Mesenchymal stem cell (in vitro differentiated cells and primary cell): Measurements from ENCODE around the gene ZNF329.

ENCODE experiments used
- DNase-seq: peaks from one replicate; pipeline ENCODE4 v3.0.0-alpha.2; 2013
- H2AFZ ChIP-seq: one replicate; pipeline ENCODE4 v1.6.1; 2013; ENCODE audit warnings: low read depth, mild to moderate bottlenecking, control low read depth, inconsistent platforms, low read length, moderate library complexity
- H2AK5ac ChIP-seq: 2 replicates; pipeline ENCODE4 v1.6.1; 2013; ENCODE audit warnings: low read length, moderate library complexity, mild to moderate bottlenecking, inconsistent platforms; ENCODE audit not compliant: severe bottlenecking
- H2BK120ac ChIP-seq: one replicate; pipeline ENCODE4 v1.6.1; 2013; ENCODE audit warnings: low read depth, mild to moderate bottlenecking, inconsistent platforms, low read length, moderate library complexity
- H2BK12ac ChIP-seq, 2 experiments: one replicate each; pipeline ENCODE4 v1.6.1; 2013; ENCODE audit warnings: inconsistent platforms in 2 of 2, low read length in 2 of 2, mild to moderate bottlenecking in 2 of 2, moderate library complexity in 2 of 2, control low read depth in 1 of 2
- H2BK15ac ChIP-seq: one replicate; pipeline ENCODE4 v1.6.1; 2013; ENCODE audit warnings: mild to moderate bottlenecking, low read depth, inconsistent platforms; ENCODE audit not compliant: poor library complexity, severe bottlenecking
- H2BK5ac ChIP-seq: 2 replicates; pipeline ENCODE4 v1.6.1; 2013; ENCODE audit warnings: low read depth, mild to moderate bottlenecking, low read length, control low read depth, inconsistent platforms; ENCODE audit not compliant: poor library complexity, severe bottlenecking
- H3K14ac ChIP-seq, 2 experiments: one replicate each; pipeline ENCODE4 v1.6.1; 2013; ENCODE audit warnings: inconsistent platforms in 2 of 2, low read length in 2 of 2, control low read depth in 1 of 2, mild to moderate bottlenecking in 1 of 2, moderate library complexity in 1 of 2
- H3K18ac ChIP-seq, 2 experiments: one replicate each; pipeline ENCODE4 v1.6.1; 2013; ENCODE audit warnings: inconsistent platforms in 2 of 2, low read length in 2 of 2, control low read depth in 1 of 2, low read depth in 1 of 2, mild to moderate bottlenecking in 1 of 2
- H3K23ac ChIP-seq, 2 experiments: one replicate each; pipeline ENCODE4 v1.6.1; 2013; ENCODE audit warnings: inconsistent platforms in 2 of 2, low read length in 2 of 2, mild to moderate bottlenecking in 2 of 2, moderate library complexity in 2 of 2, control low read depth in 1 of 2
- H3K27ac ChIP-seq: 2 replicates; pipeline ENCODE4 v1.5.1; 2013; ENCODE audit warnings: mild to moderate bottlenecking, moderate library complexity, low read length, control low read depth, inconsistent platforms; ENCODE audit not compliant: poor library complexity, severe bottlenecking
- H3K27me3 ChIP-seq, 2 experiments: 2 replicates each; pipeline versions ENCODE4 v1.6.1 to v1.7.0; 2013; ENCODE audit warnings: low read length in 2 of 2, mild to moderate bottlenecking in 2 of 2, moderate library complexity in 2 of 2, control low read depth in 1 of 2, inconsistent platforms in 1 of 2; ENCODE audit not compliant: control insufficient read depth in 1 of 2, insufficient read depth in 1 of 2
- H3K36me3 ChIP-seq, 2 experiments: 2 replicates each; pipeline versions ENCODE4 v1.6.1 to v1.7.0; 2013; ENCODE audit warnings: low read length in 2 of 2, control low read depth in 1 of 2, inconsistent platforms in 1 of 2, low read depth in 1 of 2, mild to moderate bottlenecking in 1 of 2; ENCODE audit not compliant: insufficient read depth in 2 of 2, control insufficient read depth in 1 of 2
- H3K4ac ChIP-seq, 2 experiments: one replicate each; pipeline ENCODE4 v1.6.1; 2013; ENCODE audit warnings: inconsistent platforms in 2 of 2, low read length in 2 of 2, mild to moderate bottlenecking in 2 of 2, moderate library complexity in 2 of 2, control low read depth in 1 of 2, low read depth in 1 of 2
- H3K4me1 ChIP-seq: 2 replicates; pipeline ENCODE4 v1.6.1; 2013; ENCODE audit warnings: low read depth, low read length, control low read depth; ENCODE audit not compliant: control insufficient read depth, insufficient read depth
- H3K4me2 ChIP-seq: 2 replicates; pipeline ENCODE4 v1.6.1; 2013; ENCODE audit warnings: low read length, mild to moderate bottlenecking, inconsistent platforms; ENCODE audit not compliant: poor library complexity, severe bottlenecking
- H3K4me3 ChIP-seq, 2 experiments: 2 replicates each; pipeline versions ENCODE4 v1.5.1 to v1.7.0; 2013; ENCODE audit warnings: low read length in 2 of 2, mild to moderate bottlenecking in 2 of 2, control low read depth in 1 of 2, low read depth in 1 of 2; ENCODE audit not compliant: insufficient read depth in 1 of 2
- H3K79me1 ChIP-seq: replicated peaks from 2 replicates; pipeline ENCODE4 v1.6.1; 2013; ENCODE audit warnings: mild to moderate bottlenecking, control low read depth, low read length, inconsistent platforms; ENCODE audit not compliant: poor library complexity, severe bottlenecking
- H3K9ac ChIP-seq: 2 replicates; pipeline ENCODE4 v1.7.0; 2013; ENCODE audit warnings: mild to moderate bottlenecking, low read length, moderate library complexity
- H3K9me3 ChIP-seq: 2 replicates; pipeline ENCODE4 v1.7.0; 2013; ENCODE audit warnings: mild to moderate bottlenecking, low read length; ENCODE audit not compliant: control insufficient read depth
- H4K8ac ChIP-seq: one replicate; pipeline ENCODE4 v1.6.1; 2013; ENCODE audit warnings: inconsistent platforms, mild to moderate bottlenecking, low read length, moderate library complexity
- H4K91ac ChIP-seq: one replicate; pipeline ENCODE4 v1.6.1; 2013; ENCODE audit warnings: mild to moderate bottlenecking, low read length, inconsistent platforms
- WGBS: methylation state at CpG from one replicate; pipeline ENCODE4 v1.1.7; 2013; ENCODE audit warnings: mixed read lengths; 5-methylcytosine and 5-hydroxymethylcytosine counted together

The ZNF329 gene

DNA sequence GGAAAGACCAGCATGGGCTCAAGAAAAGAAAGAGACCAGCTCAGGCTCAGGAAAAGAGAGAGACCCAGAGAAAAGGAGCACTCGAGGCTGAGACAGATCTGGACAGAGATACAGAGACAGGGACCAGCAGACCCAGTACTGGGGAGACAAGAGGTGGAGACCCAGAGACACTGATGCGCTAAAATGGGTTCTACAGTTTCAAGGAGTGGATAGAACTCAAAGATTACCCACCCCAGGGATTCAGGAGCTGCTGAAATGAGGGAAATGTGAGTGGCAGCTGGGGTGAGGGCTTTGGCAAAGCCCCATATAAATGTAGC lies 51.9 kb downstream of the ZNF329 start:
- H3K14ac ChIP-seq = no peak overlapping the region
- H2BK15ac ChIP-seq = no peak overlapping the region
- no peak overlapping the region for H3K23ac ChIP-seq
- H3K9me3 ChIP-seq = peaks cover 61% of the 10 kb centered on the region
- H2BK120ac ChIP-seq = no peak overlapping the region
- H2BK5ac ChIP-seq = no peak overlapping the region
- no peak overlapping the region for H2BK12ac ChIP-seq
- no peak for DNase-seq
- no peak overlapping the region for H3K4ac ChIP-seq
- H2AFZ ChIP-seq = no peak overlapping the region
- peaks cover 0 to 25% of the 10 kb centered on the region in 2 experiments for H3K36me3 ChIP-seq
- H3K4me1 ChIP-seq = peaks cover 3% of the 10 kb centered on the region
- H4K91ac ChIP-seq = no peak overlapping the region
- peak overlapping the region; percentile 98 for H3K9ac ChIP-seq
- WGBS = 44% methylated on average over 2 of the region's 2 CpGs
- peak overlapping the region; percentile 19 for H3K27ac ChIP-seq
- no peak overlapping the region for H2AK5ac ChIP-seq
- peaks cover 30% of the 10 kb centered on the region for H3K79me1 ChIP-seq
- H3K27me3 ChIP-seq = no peaks in the 10 kb centered on the region
- H3K18ac ChIP-seq = no peak overlapping the region
- H4K8ac ChIP-seq = no peak overlapping the region
- peak overlapping the region; percentile 55 to 79 for H3K4me3 ChIP-seq
- H3K4me2 ChIP-seq = peak overlapping the region; percentile 88

- no peak within 1 kb of the TSS for H2AK5ac ChIP-seq
- H3K9ac ChIP-seq = peak within 1 kb of the TSS; percentile 98
- H3K4ac ChIP-seq = peak within 1 kb of the TSS; percentile 70 to 89
- H3K79me1 ChIP-seq = peaks cover 34% of the 10 kb centered on the region
- H2BK5ac ChIP-seq = no peak within 1 kb of the TSS
- no peaks in the 10 kb centered on the region for H3K27me3 ChIP-seq
- peak within 1 kb of the TSS; percentile 88 for H4K8ac ChIP-seq
- peak; percentile 97 for DNase-seq
- H3K4me2 ChIP-seq = peak within 1 kb of the TSS; percentile 88
- H4K91ac ChIP-seq = peak within 1 kb of the TSS; percentile 94
- H3K18ac ChIP-seq = peak within 1 kb of the TSS; percentile 71 to 93
- H3K4me3 ChIP-seq = peak within 1 kb of the TSS; percentile 79 to 89
- peak within 1 kb of the TSS; percentile 64 to 94 for H3K14ac ChIP-seq
- H3K27ac ChIP-seq = peak within 1 kb of the TSS; percentile 19
- H2BK12ac ChIP-seq = no peak within 1 kb of the TSS
- no peak within 1 kb of the TSS for H3K23ac ChIP-seq
- peak within 1 kb of the TSS; percentile 24 for H2BK120ac ChIP-seq
- peaks cover 4% of the 10 kb centered on the region for H3K4me1 ChIP-seq
- H3K36me3 ChIP-seq = peaks cover 0 to 30% of the 10 kb centered on the region in 2 experiments
- H2AFZ ChIP-seq = peak within 1 kb of the TSS; percentile 87
- peak within 1 kb of the TSS; percentile 88 for H2BK15ac ChIP-seq
- H3K9me3 ChIP-seq = peaks cover 61% of the 10 kb centered on the region
- 2% methylated on average over 65 of the region's 67 CpGs for WGBS
Measured at GRCh38 chr19:58097781-58098681, 52.6 kb downstream of the ZNF329 start, which contains the start of gene ZSCAN18. Gene ZSCAN18 (minus strand): TSS chr19:58098231. CDS start chr19:58090267, 7,964 bp downstream.

DNA sequence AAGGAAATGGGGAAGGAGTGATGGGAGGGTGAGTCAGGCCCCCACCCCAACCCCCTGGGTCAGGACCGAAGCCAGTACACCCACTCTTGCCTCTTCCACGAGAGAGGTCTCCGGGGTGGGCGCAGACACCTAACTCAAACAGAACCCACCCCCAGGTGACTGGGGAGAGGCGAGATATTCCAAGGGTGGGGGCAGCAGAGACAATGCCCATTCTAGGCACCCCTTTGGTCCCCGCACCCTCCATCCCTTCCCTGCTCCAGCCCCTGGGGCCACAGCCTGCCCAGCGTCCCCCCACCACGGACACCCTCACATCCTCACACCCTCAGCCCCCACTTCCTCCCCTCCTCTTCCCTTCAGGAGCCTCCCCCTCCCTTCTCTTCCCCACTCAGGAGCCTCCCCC lies 53.2 kb downstream of the ZNF329 start:
- Histone ChIP-seq H2BK15ac (no peak overlapping the region), H3K36me3 (peaks cover 0 to 31% of the 10 kb centered on the region in 2 experiments), H2BK12ac (no peak overlapping the region), H2AK5ac (no peak overlapping the region), H3K27me3 (no peaks in the 10 kb centered on the region), H3K23ac (no peak overlapping the region), H3K27ac (no peak overlapping the region), H3K9me3 (peaks cover 59% of the 10 kb centered on the region), H3K4ac (peak overlapping the region in 1 of 2 experiments; percentile 7), H3K9ac (peak overlapping the region; percentile 98), H3K79me1 (peaks cover 35% of the 10 kb centered on the region), H3K18ac (no peak overlapping the region), H4K91ac (peak overlapping the region; percentile 21), H3K4me3 (peak overlapping the region; percentile 66 to 89), H2AFZ (no peak overlapping the region), H3K4me1 (peaks cover 5% of the 10 kb centered on the region), H2BK5ac (no peak overlapping the region), H3K14ac (no peak overlapping the region), H4K8ac (peak overlapping the region; percentile 69), H2BK120ac (no peak overlapping the region), H3K4me2 (peak overlapping the region; percentile 82)
- 74% methylated on average over 7 of the region's 8 CpGs for WGBS
- DNase-seq = no peak

- Histone ChIP-seq H4K8ac (no peak overlapping the region), H2BK12ac (no peak overlapping the region), H3K9ac (no peak overlapping the region), H3K4ac (no peak overlapping the region), H3K27ac (no peak overlapping the region), H3K4me1 (peaks cover 5% of the 10 kb centered on the region), H3K9me3 (peaks cover 59% of the 10 kb centered on the region), H4K91ac (no peak overlapping the region), H3K18ac (no peak overlapping the region), H3K23ac (no peak overlapping the region), H3K14ac (no peak overlapping the region), H3K4me2 (no peak overlapping the region), H3K4me3 (peak overlapping the region in 1 of 2 experiments; percentile 66), H2AK5ac (no peak overlapping the region), H2AFZ (no peak overlapping the region), H2BK120ac (no peak overlapping the region), H3K36me3 (peaks cover 1 to 32% of the 10 kb centered on the region in 2 experiments), H3K27me3 (no peaks in the 10 kb centered on the region), H2BK5ac (no peak overlapping the region), H2BK15ac (no peak overlapping the region), H3K79me1 (peaks cover 35% of the 10 kb centered on the region)
- 91% methylated on average over 13 of the region's 13 CpGs for WGBS
- DNase-seq = no peak
Measured at GRCh38 chr19:58096884-58097283, 53.7 kb downstream of the ZNF329 start.
